VCaP (cell line): ENCODE results near the gene DRD1.
A peak's percentile ranks its signal among the peaks of the same experiment; 100 is the strongest.

Experiments used
- H3K27ac ChIP-seq: fragments of 450-650 bp; 2 replicates; pipeline ENCODE4 v1.5.1; 2017
- TF ChIP-seq, protein P1 (sequence below): fragments of 450-650 bp; conservative IDR thresholded peaks from 2 replicates; pipeline ENCODE4 v1.5.1; 2017; ENCODE audit warnings: mild to moderate bottlenecking, moderate library complexity

Gene DRD1

DNA sequence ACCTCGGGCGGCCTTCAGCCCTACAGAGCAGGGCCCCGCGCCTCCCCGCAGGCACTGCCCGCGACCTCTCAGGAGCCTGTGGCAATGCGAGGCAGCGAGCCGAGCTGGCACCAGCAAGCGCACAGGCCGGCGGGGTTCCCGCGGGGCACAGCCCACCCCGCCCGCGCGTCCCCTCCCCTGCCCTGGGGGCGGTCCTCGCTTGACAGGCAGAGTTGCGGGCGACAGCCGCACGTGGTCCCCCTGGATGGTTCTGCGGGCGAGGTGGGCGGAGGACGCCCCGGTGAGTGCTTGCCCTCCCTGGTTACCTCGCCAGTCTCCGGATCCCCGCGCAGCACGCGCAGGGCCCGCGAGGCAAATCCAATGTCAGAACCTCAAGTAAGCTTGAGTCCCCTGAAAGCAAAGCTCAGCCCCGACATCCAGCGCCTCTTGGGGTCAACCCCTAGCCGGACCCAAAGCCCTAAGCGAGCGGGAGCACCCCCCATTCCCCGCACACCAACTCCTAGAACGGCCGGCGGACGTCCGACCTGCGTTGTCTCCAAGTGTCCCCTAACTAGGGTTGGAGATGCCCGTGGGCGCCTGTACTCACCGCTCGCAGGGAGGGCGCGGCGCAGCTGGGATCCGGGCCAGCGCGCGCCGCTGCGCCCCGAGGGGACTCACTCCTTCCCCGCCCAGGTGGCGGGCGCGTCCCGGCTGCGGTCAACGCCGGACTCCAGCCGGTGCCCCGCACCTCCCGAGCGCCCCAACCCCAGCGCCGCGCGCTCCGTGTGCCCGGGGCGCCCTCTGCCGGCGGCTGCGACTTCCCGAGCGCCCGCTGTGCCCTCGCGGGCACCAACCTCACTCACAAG, at the start of gene DRD1:
Gene DRD1, minus strand, starts transcription at position 123 of the 845 bp plus-strand sequence. CDS start 1,083 bp downstream, outside the sequence.
- no peak within 1 kb of the TSS for H3K27ac ChIP-seq
- TF ChIP-seq, protein P1, sequence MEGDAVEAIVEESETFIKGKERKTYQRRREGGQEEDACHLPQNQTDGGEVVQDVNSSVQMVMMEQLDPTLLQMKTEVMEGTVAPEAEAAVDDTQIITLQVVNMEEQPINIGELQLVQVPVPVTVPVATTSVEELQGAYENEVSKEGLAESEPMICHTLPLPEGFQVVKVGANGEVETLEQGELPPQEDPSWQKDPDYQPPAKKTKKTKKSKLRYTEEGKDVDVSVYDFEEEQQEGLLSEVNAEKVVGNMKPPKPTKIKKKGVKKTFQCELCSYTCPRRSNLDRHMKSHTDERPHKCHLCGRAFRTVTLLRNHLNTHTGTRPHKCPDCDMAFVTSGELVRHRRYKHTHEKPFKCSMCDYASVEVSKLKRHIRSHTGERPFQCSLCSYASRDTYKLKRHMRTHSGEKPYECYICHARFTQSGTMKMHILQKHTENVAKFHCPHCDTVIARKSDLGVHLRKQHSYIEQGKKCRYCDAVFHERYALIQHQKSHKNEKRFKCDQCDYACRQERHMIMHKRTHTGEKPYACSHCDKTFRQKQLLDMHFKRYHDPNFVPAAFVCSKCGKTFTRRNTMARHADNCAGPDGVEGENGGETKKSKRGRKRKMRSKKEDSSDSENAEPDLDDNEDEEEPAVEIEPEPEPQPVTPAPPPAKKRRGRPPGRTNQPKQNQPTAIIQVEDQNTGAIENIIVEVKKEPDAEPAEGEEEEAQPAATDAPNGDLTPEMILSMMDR, result peak; percentile 88

GRCh38 chr5:175493726-175494125, 49.7 kb upstream of the DRD1 start:
- peak overlapping the region; percentile 58 for H3K27ac ChIP-seq
- TF ChIP-seq, protein P1, result no peak

DNA sequence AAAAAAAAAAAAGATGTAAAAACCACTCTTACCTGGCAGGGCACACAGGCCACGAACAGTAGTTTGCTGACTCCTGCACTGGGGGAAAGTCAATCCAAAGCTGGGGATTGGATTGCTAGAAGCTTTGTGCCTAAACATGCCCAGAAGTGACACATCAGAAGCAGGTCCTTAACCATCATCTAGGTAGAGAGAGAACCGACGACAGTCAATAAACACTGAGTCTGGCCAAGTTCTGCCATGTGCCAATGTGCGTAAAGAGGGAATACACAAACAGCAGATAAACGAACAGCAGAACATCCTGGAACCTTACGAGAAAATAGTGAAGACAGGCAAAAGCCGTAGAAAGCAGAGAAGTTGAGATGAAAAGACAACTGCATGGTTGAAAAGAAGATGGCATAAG, 49.3 kb upstream of the DRD1 start:
- TF ChIP-seq, protein P1, result no peak
- H3K27ac ChIP-seq, result peak overlapping the region; percentile 58

GRCh38 chr5:175491223-175491622, 47.2 kb upstream of the DRD1 start:
- H3K27ac ChIP-seq, result no peak overlapping the region
- TF ChIP-seq, protein P1, result no peak

DNA sequence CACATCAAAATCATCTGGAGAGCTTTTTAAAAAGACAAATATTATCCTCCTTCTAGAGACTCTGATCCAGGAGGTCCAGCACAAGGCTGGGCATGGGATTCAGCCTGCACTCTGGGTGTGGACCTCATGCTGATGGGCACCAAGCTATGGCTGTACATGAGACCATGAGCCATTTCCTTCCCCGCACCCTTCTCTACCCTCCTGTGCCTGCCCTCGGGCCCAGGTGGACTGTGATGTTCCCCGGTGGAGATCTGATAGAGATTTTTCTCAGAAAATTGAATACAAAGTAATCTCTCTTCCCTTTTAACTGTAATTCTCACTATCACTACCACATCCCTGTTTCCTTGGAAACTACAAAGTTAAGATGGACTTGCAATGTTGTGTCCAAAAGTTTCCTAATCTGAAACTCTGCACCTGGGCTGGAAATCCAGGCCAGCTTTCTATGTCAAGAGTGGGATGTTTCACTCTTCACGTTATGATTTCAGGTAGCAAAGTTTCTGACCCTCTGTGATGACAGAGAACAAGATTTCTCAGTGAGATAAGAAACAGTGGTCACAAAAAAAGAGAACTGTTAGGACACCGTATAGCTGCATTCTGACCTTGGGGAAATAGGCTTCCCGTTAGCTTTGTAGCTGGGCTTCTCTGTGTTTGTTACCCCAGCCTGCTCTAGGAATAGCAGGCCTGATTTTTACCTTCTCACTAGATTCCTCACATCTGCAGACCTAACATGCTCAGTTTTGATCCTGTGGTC, 45.9 kb upstream of the DRD1 start:
- TF ChIP-seq, protein P1, result no peak
- no peak overlapping the region for H3K27ac ChIP-seq

GRCh38 chr5:175487514-175488222, 43.7 kb upstream of the DRD1 start:
- H3K27ac ChIP-seq, result no peak overlapping the region
- TF ChIP-seq, protein P1, result no peak

DNA sequence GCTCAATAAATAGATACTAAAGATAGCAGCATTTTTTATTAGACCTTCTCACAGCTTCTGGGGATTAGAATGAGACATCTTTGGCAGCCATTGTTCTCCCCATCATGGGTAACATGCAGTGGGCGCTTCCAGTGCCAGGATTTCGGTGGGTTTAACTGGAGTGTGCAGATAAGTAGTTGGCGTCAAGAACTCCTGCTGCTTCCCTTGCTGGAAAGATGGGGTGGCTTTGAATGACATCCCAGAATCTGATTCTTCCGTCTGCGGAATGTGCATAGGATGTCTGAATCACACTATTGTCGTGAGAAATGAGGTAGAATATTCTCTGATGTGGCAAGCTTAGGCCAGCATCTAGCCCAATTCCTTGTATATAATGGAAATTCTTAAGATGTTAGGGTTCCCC, 41.6 kb upstream of the DRD1 start:
- H3K27ac ChIP-seq, result no peak overlapping the region
- TF ChIP-seq, protein P1, result no peak
